Ovary (tissue), 9 donors: ENCODE results near the gene IER2. TPM values are rescaled to one million over a fixed set of nuclear protein-coding genes. Genes with fewer than 3 reads are reported as not detected.

Experiments used
- polyA plus RNA-seq, 2 donors: library from polyadenylated mRNA; stranded (reverse); fragments of 200-250 nt in 1 of 2; fragments of 350-450 nt in 1 of 2; fragmentation: Illumina TruSeq in 1 of 2; extraction: RNeasy Lipid Tissue Mini Kit (QIAGEN cat#74804) in 1 of 2; gene quantifications; one replicate each; pipeline ENCODE4 v1.2.3, GENCODE V29; 2013 to 2014
- total RNA-seq, 7 donors: library from RNA; depleted of rRNA in 2 of 7; stranded (reverse); fragments of >200 nt in 2 of 7; fragmentation: NEBNext Ultra II Directional in 3 of 7; extraction: Animal tissue kit (Norgen Biotek cat#: 25700) in 3 of 7; gene quantifications; one replicate each; pipeline versions ENCODE4 v1.1.0 to v1.2.4, GENCODE V29; 2016 to 2023
- donor health status: DM: no; HTN: no; CAD: no; lungs with moderate emphysema.
- donor health status: DM: no; HTN: no; CAD: no.
- donor health status: Bipolar disorder and iron deficiency.
- donor health status: DM: yes; HTN: yes; CAD: no.
- donor health status: DM: no; HTN: no; CAD: no.
- donor health status: DM: yes; HTN: yes; CAD: no.

Gene IER2
- total and polyA plus RNA-seq, 9 donors = 47.4 to 301 (median 79.9) TPM

Other genes with a start within 250 kb of the IER2 start
- 1 to 10 TPM in 1 of 7 donors, under 1 TPM in 4, not detected in 2; 0.23 to 1.6 (median 0.56) TPM for gene SYCE2, start 231.1 kb upstream of the IER2 start, total RNA-seq
- gene SYCE2, start 231.1 kb upstream of the IER2 start, polyA plus RNA-seq = under 1 TPM; 0.17 to 0.20 TPM
- 10 to 100 TPM; 21.9 to 50.2 (median 43.9) TPM for gene FARSA, start 216.7 kb upstream of the IER2 start, total RNA-seq
- 10 to 100 TPM in 1 of 2 donors, 1 to 10 TPM in 1; 8.0 to 25.1 TPM for gene FARSA, start 216.7 kb upstream of the IER2 start, polyA plus RNA-seq
- 100 to 1,000 TPM; 211 to 803 (median 450) TPM for gene CALR, start 211.8 kb upstream of the IER2 start, total RNA-seq
- 1,000 to 10,000 TPM in 1 of 2 donors, 100 to 1,000 TPM in 1; 279 to 1,094 TPM for gene CALR, start 211.8 kb upstream of the IER2 start, polyA plus RNA-seq
- gene RAD23A, start 204.5 kb upstream of the IER2 start, total RNA-seq = 10 to 100 TPM; 61.2 to 94.0 (median 93.7) TPM
- gene RAD23A, start 204.5 kb upstream of the IER2 start, polyA plus RNA-seq = 10 to 100 TPM; 75.8 to 77.2 TPM
- 10 to 100 TPM; 15.7 to 57.7 (median 19.1) TPM for gene GADD45GIP1, start 193.2 kb upstream of the IER2 start, total RNA-seq
- 10 to 100 TPM in 1 of 2 donors, 1 to 10 TPM in 1; 1.8 to 25.6 TPM for gene GADD45GIP1, start 193.2 kb upstream of the IER2 start, polyA plus RNA-seq
- gene DAND5, start 180.8 kb upstream of the IER2 start, total RNA-seq = under 1 TPM in 2 of 7 donors, not detected in 5; 0.11 to 0.15 TPM
- gene DAND5, start 180.8 kb upstream of the IER2 start, polyA plus RNA-seq = not detected
- gene NFIX, start 154.9 kb upstream of the IER2 start, total RNA-seq = 100 to 1,000 TPM in 5 of 7 donors, 10 to 100 TPM in 2; 30.3 to 256 (median 223) TPM
- 10 to 100 TPM; 76.9 to 82.2 TPM for gene NFIX, start 154.9 kb upstream of the IER2 start, polyA plus RNA-seq
- 1 to 10 TPM; 2.9 to 7.4 (median 6.7) TPM for gene LYL1, start 47.6 kb upstream of the IER2 start, total RNA-seq
- 1 to 10 TPM in 1 of 2 donors, under 1 TPM in 1; 0.90 to 5.0 TPM for gene LYL1, start 47.6 kb upstream of the IER2 start, polyA plus RNA-seq
- 10 to 100 TPM; 23.6 to 54.8 (median 38.7) TPM for gene TRMT1, start 33.7 kb upstream of the IER2 start, total RNA-seq
- gene TRMT1, start 33.7 kb upstream of the IER2 start, polyA plus RNA-seq = 10 to 100 TPM in 1 of 2 donors, 1 to 10 TPM in 1; 7.6 to 37.2 TPM
- 10 to 100 TPM in 6 of 7 donors, 1 to 10 TPM in 1; 5.1 to 31.4 (median 21.8) TPM for gene NACC1, start 32.1 kb upstream of the IER2 start, total RNA-seq
- 10 to 100 TPM in 1 of 2 donors, 1 to 10 TPM in 1; 3.2 to 14.8 TPM for gene NACC1, start 32.1 kb upstream of the IER2 start, polyA plus RNA-seq
- 10 to 100 TPM; 36.5 to 54.8 (median 43.0) TPM for gene STX10, start within 50 bp of the IER2 start, total RNA-seq
- 10 to 100 TPM; 15.3 to 57.8 TPM for gene STX10, start within 50 bp of the IER2 start, polyA plus RNA-seq